CD14-positive monocyte (primary cell): ENCODE results near the gene EXPH5. TPM values are rescaled to one million over a fixed set of nuclear protein-coding genes. Genes with fewer than 3 reads are reported as not detected.
"Not testable (repeated sequence)": the region's sequence is repeated elsewhere in the genome, so short reads cannot be mapped to it uniquely, and the experiment has no call there.

ENCODE experiments used
- DNase-seq, 3 donors: peaks; one replicate each; pipeline ENCODE4 v3.0.0-alpha.2; 2011 to 2022
- H2AFZ ChIP-seq: 2 replicates; pipeline ENCODE4 v1.6.0; 2012; ENCODE audit warnings: mild to moderate bottlenecking, low read depth, low read length, inconsistent platforms; ENCODE audit not compliant: insufficient read depth, poor library complexity, severe bottlenecking
- H3K27ac ChIP-seq, 2 donors: 1 replicate in 1 of 2; 2 replicates in 1 of 2; pipeline ENCODE4 v1.5.1; 2012 to 2013; ENCODE audit warnings: low read length in 2 of 2, control low read depth in 1 of 2, inconsistent platforms in 1 of 2, low read depth in 1 of 2, mild to moderate bottlenecking in 1 of 2
- H3K27me3 ChIP-seq, 2 donors: one replicate each; pipeline versions ENCODE4 v1.6.0 to v1.6.1; 2011 to 2013; ENCODE audit warnings: low read length in 2 of 2; ENCODE audit not compliant: control insufficient read depth in 2 of 2, insufficient read depth in 2 of 2
- H3K36me3 ChIP-seq, 2 donors: replicated peaks in 1 of 2; 1 replicate in 1 of 2; 2 replicates in 1 of 2; pipeline versions ENCODE4 v1.5.1 to v1.6.1; 2012 to 2013; ENCODE audit warnings: low read length in 2 of 2, control low read depth in 1 of 2, inconsistent platforms in 1 of 2, mild to moderate bottlenecking in 1 of 2; ENCODE audit not compliant: insufficient read depth in 2 of 2, control insufficient read depth in 1 of 2
- H3K4me1 ChIP-seq, 2 donors: 1 replicate in 1 of 2; 2 replicates in 1 of 2; pipeline versions ENCODE4 v1.5.1 to v1.6.1; 2012 to 2013; ENCODE audit warnings: low read length in 2 of 2, control low read depth in 1 of 2, inconsistent platforms in 1 of 2, mild to moderate bottlenecking in 1 of 2, moderate library complexity in 1 of 2; ENCODE audit not compliant: insufficient read depth in 2 of 2, control insufficient read depth in 1 of 2
- H3K4me2 ChIP-seq: replicated peaks from 2 replicates; pipeline ENCODE3; 2012; ENCODE audit warnings: low read length, moderate library complexity, mild to moderate bottlenecking; ENCODE audit not compliant: poor library complexity, severe bottlenecking; ENCODE audit errors: extremely low read depth
- H3K4me3 ChIP-seq, 3 experiments: fragments of 200-600 bp in 1 of 3; sonication (generic) in 1 of 3; replicated peaks in 1 of 3; 1 replicate in 2 of 3; 2 replicates in 1 of 3; pipeline ENCODE4 v1.5.1; 2011 to 2013; ENCODE audit warnings: low read length in 3 of 3, mild to moderate bottlenecking in 3 of 3, control low read depth in 2 of 3, low read depth in 2 of 3, inconsistent platforms in 1 of 3, moderate library complexity in 1 of 3
- H3K79me2 ChIP-seq: 2 replicates; pipeline ENCODE4 v1.6.0; 2012; ENCODE audit warnings: mild to moderate bottlenecking, control low read depth, inconsistent platforms, low read length, moderate library complexity; ENCODE audit not compliant: insufficient read depth
- H3K9ac ChIP-seq: 2 replicates; pipeline ENCODE4 v1.6.0; 2017; ENCODE audit warnings: low read length, mild to moderate bottlenecking; ENCODE audit not compliant: insufficient read depth, poor library complexity, severe bottlenecking
- H3K9me3 ChIP-seq, 2 donors: replicated peaks in 1 of 2; 1 replicate in 1 of 2; 2 replicates in 1 of 2; pipeline versions ENCODE4 v1.5.1 to v1.6.1; 2012 to 2013; ENCODE audit warnings: low read length in 2 of 2, control low read depth in 1 of 2; ENCODE audit not compliant: control insufficient read depth in 1 of 2, insufficient read depth in 1 of 2
- H4K20me1 ChIP-seq: 2 replicates; pipeline ENCODE4 v1.6.0; 2012; ENCODE audit warnings: mild to moderate bottlenecking, low read length, control low read depth, moderate library complexity; ENCODE audit not compliant: insufficient read depth
- H3K27ac Mint-ChIP-seq, 7 donors: one replicate each; pipeline ENCODE4 v1.8.0; 2020; ENCODE audit warnings: mild to moderate bottlenecking in 7 of 7, mixed read lengths in 7 of 7, moderate library complexity in 6 of 7, inconsistent platforms in 2 of 7
- H3K27me3 Mint-ChIP-seq, 3 donors: one replicate each; pipeline ENCODE4 v1.8.0; 2021 to 2022; ENCODE audit warnings: low read depth in 3 of 3, mild to moderate bottlenecking in 3 of 3, mixed read lengths in 3 of 3, moderate library complexity in 3 of 3, inconsistent platforms in 1 of 3
- H3K36me3 Mint-ChIP-seq, 2 donors: one replicate each; pipeline ENCODE4 v1.8.0; 2020; ENCODE audit warnings: mixed read lengths in 2 of 2, inconsistent platforms in 1 of 2, mild to moderate bottlenecking in 1 of 2
- H3K4me1 Mint-ChIP-seq: one replicate; pipeline ENCODE4 v1.8.0; 2020; ENCODE audit warnings: mild to moderate bottlenecking, mixed read lengths
- H3K4me3 Mint-ChIP-seq, 2 donors: one replicate each; pipeline ENCODE4 v1.8.0; 2020; ENCODE audit warnings: mild to moderate bottlenecking in 2 of 2, mixed read lengths in 2 of 2, moderate library complexity in 1 of 2
- H3K9me3 Mint-ChIP-seq, 7 donors: one replicate each; pipeline ENCODE4 v1.8.0; 2020 to 2022; ENCODE audit warnings: mixed read lengths in 7 of 7, mild to moderate bottlenecking in 6 of 7, moderate library complexity in 6 of 7, inconsistent platforms in 2 of 7
- CTCF ChIP-seq: fragments of 200-600 bp; IDR thresholded peaks from one replicate; pipeline ENCODE4 v1.8.0; 2022; ENCODE audit warnings: antibody characterized with exemption, mild to moderate bottlenecking
- WGBS: methylation state at CpG from one replicate; pipeline ENCODE4 v1.1.5; 2013; ENCODE audit warnings: missing lambda C conversion rate; ENCODE audit not compliant: insufficient coverage; 5-methylcytosine and 5-hydroxymethylcytosine counted together
- intact Hi-C, 2 donors: fragments of 100-400 bp; cut with micrococcal nuclease; formaldehyde crosslinking; loops; one replicate each; pipeline versions ENCODE4 v1.15.0 to v1.15.1; 2023
- polyA plus RNA-seq, 3 donors: library from polyadenylated mRNA; depleted of rRNA in 1 of 3; unstranded in 2 of 3; stranded (reverse) in 1 of 3; fragments of 300-500 nt in 2 of 3; fragments of >200 nt in 1 of 3; fragmentation: Illumina TruSeq in 2 of 3; gene quantifications; 1 replicate in 2 of 3; 2 replicates in 1 of 3; pipeline ENCODE4 v1.2.3, GENCODE V29; 2012 to 2021

Gene EXPH5
- polyA plus RNA-seq, 3 donors = 0.05 to 0.17 TPM; not detected in 1

- intact Hi-C loops = no loop called here
- Mint-ChIP-seq H3K27ac (no peak overlapping the region), H3K4me1 (no peaks in the 10 kb centered on the region), H3K9me3 (no peaks in the 10 kb centered on the region), H3K4me3 (no peak overlapping the region), H3K36me3 (no peaks in the 10 kb centered on the region), H3K27me3 (peaks cover 4 to 8% (median 5%) of the 10 kb centered on the region in 3 donors)
- Histone ChIP-seq H3K9ac (no peak overlapping the region), H3K4me1 (no peaks in the 10 kb centered on the region), H3K9me3 (no peaks in the 10 kb centered on the region), H3K36me3 (no peaks in the 10 kb centered on the region), H4K20me1 (no peaks in the 10 kb centered on the region), H3K79me2 (no peaks in the 10 kb centered on the region), H2AFZ (no peak overlapping the region), H3K4me3 (no peak overlapping the region), H3K4me2 (no peak overlapping the region), H3K27me3 (no peaks in the 10 kb centered on the region), H3K27ac (no peak overlapping the region)
- no peak for DNase-seq
- WGBS = 100% methylated on average over 1 of the region's 3 CpGs
- TF ChIP-seq CTCF = no peak
Measured at GRCh38 chr11:108606495-108607160, 13.1 kb upstream of the EXPH5 start.

- H3K27ac Mint-ChIP-seq = no peak overlapping the region
- H3K4me3 Mint-ChIP-seq = no peak overlapping the region
- no peaks in the 10 kb centered on the region for H3K79me2 ChIP-seq
- H3K36me3 Mint-ChIP-seq = no peaks in the 10 kb centered on the region
- no peaks in the 10 kb centered on the region for H3K4me1 Mint-ChIP-seq
- no peaks in the 10 kb centered on the region for H3K4me1 ChIP-seq
- no peaks in the 10 kb centered on the region for H3K36me3 ChIP-seq
- no peak for TF ChIP-seq CTCF
- no peak overlapping the region for H3K9ac ChIP-seq
- H4K20me1 ChIP-seq = no peaks in the 10 kb centered on the region
- H3K9me3 ChIP-seq = no peaks in the 10 kb centered on the region
- H3K27ac ChIP-seq = no peak overlapping the region
- H3K9me3 Mint-ChIP-seq = no peaks in the 10 kb centered on the region
- 69% methylated on average over 5 of the region's 5 CpGs for WGBS
- H3K27me3 Mint-ChIP-seq = peaks cover 2 to 8% (median 6%) of the 10 kb centered on the region in 3 donors
- no peak overlapping the region for H2AFZ ChIP-seq
- intact Hi-C loops = no loop called here
- H3K4me3 ChIP-seq = no peak overlapping the region
- DNase-seq = no peak
- no peak overlapping the region for H3K4me2 ChIP-seq
- no peaks in the 10 kb centered on the region for H3K27me3 ChIP-seq
Measured at GRCh38 chr11:108606070-108606469, 12.5 kb upstream of the EXPH5 start.

- H3K36me3 ChIP-seq, H2AFZ ChIP-seq, H3K27ac ChIP-seq, H3K9me3 Mint-ChIP-seq, DNase-seq, H3K27me3 Mint-ChIP-seq, H4K20me1 ChIP-seq, H3K27me3 ChIP-seq, H3K79me2 ChIP-seq, H3K9ac ChIP-seq, H3K4me1 ChIP-seq, H3K4me3 Mint-ChIP-seq, H3K4me2 ChIP-seq, H3K36me3 Mint-ChIP-seq, H3K9me3 ChIP-seq, H3K4me1 Mint-ChIP-seq, intact Hi-C loops, H3K4me3 ChIP-seq: not testable (repeated sequence)
- peak overlapping the region in 1 of 7 donors; percentile 1 for H3K27ac Mint-ChIP-seq
- WGBS = no CpG with 5 or more reads among the region's 5 CpGs
Measured at GRCh38 chr11:108602818-108603217, 9.2 kb upstream of the EXPH5 start.
